ENCODE data around the gene S100A13.

- TF ChIP-seq POLR2A (IDR thresholded peaks at IDR 0.05; ENCODE audit: low read depth, low read length): no peak
- TF ChIP-seq POLR2AphosphoS5 (IDR thresholded peaks at IDR 0.05; ENCODE audit: low read depth, low read length): no peak
Measured at GRCh38 chr1:153588482-153588881, 38.8 kb downstream of the S100A13 start.
